Esophagus squamous epithelium (tissue), 5 donors: ENCODE data around the gene ANTXR1. TPM values are rescaled to one million over a fixed set of nuclear protein-coding genes. Genes with fewer than 3 reads are reported as not detected.

ENCODE experiments used
- DNase-seq: peaks from one replicate; lab custom pipeline; 2025; lab: John Stamatoyannopoulos, UW
- H3K27ac ChIP-seq, 4 donors: fragments of 200-600 bp; sonication (generic); one replicate each; pipeline ENCODE4 v1.5.1; 2016 to 2019; ENCODE audit warnings: mild to moderate bottlenecking in 1 of 4
- H3K27me3 ChIP-seq, 4 donors: fragments of 200-600 bp; sonication (generic); 1 replicate in 3 of 4; 2 replicates in 1 of 4; pipeline versions ENCODE4 v1.5.1 to v1.6.0; 2017 to 2021; ENCODE audit warnings: antibody characterized with exemption in 1 of 4
- H3K36me3 ChIP-seq, 3 donors: fragments of 200-600 bp; sonication (generic); one replicate each; pipeline ENCODE4 v1.5.1; 2016 to 2019
- H3K4me1 ChIP-seq, 3 donors: fragments of 200-600 bp; sonication (generic); one replicate each; pipeline ENCODE4 v1.5.1; 2017 to 2019
- H3K4me3 ChIP-seq, 4 donors: fragments of 200-600 bp; sonication (generic); 1 replicate in 3 of 4; 2 replicates in 1 of 4; pipeline ENCODE4 v1.5.1; 2016 to 2019; ENCODE audit warnings: mild to moderate bottlenecking in 2 of 4, moderate library complexity in 1 of 4
- H3K9me3 ChIP-seq, 3 donors: fragments of 200-600 bp; sonication (generic); one replicate each; pipeline ENCODE4 v1.5.1; 2016 to 2019
- POLR2A ChIP-seq, 4 donors: fragments of 450-650 bp; IDR thresholded peaks; one replicate each; pipeline ENCODE4 v1.6.1; 2017; ENCODE audit warnings: antibody characterized with exemption in 4 of 4, mild to moderate bottlenecking in 4 of 4, moderate library complexity in 3 of 4
- WGBS, 2 donors: methylation state at CpG; one replicate each; pipeline ENCODE4 v1.1.5; 2018; 5-methylcytosine and 5-hydroxymethylcytosine counted together
- intact Hi-C: fragments of 100-400 bp; cut with DNase I; formaldehyde crosslinking; loops from one replicate; pipeline ENCODE4 v1.15.0; 2022
- total RNA-seq, 4 donors: library from RNA; depleted of rRNA; stranded (reverse); fragments of >200 nt; gene quantifications; one replicate each; pipeline ENCODE4 v1.1.0, GENCODE V29; 2016
- TF ChIP-seq, protein P1 (sequence below), 6 experiments: fragments of 450-650 bp in 4 of 6; fragments of 200-600 bp in 2 of 6; sonication (generic) in 2 of 6; IDR thresholded peaks; one replicate each; pipeline ENCODE4 v1.5.1; 2016 to 2019; ENCODE audit warnings: antibody characterized with exemption in 6 of 6, mild to moderate bottlenecking in 4 of 6, moderate library complexity in 4 of 6
- donor health status: DM: yes; HTN: yes; CAD: no.

The ANTXR1 gene
- total RNA-seq, 4 donors from 2014 or later = 7.8 to 50.9 (median 17.3) TPM

DNA sequence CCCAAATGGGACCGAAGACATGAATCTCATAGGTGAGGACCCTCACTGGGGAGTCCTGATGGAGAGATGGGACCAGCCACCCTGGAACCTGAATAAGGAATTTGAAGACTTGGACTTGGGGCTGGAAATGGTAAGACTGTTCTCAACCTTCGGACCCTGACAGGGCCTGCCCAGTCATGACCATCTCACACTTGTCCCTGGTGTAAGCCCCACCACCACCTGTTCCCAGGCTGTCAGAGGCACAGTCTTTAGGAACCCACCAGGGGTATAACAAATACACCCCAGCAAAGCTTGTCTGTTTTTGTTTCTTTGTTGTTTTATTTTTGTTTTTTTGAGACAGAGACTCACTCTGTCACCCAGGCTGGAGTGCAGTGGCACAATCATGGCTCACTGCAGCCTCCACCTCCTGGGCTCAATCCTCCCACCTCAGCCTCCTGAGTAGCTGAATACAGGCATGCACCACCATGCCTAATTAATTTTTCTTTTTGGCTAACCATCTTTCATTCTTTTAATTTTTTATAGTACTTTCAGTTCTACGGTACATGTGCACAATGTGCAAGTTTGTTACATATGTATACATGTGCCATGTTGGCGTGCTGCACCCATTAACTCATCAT, 267.9 kb downstream of the ANTXR1 start:
- no peak for DNase-seq
- Histone ChIP-seq H3K36me3 (no peaks in the 10 kb centered on the region), H3K4me1 (peaks cover 0 to 8% (median 0%) of the 10 kb centered on the region in 3 donors), H3K27me3 (no peaks in the 10 kb centered on the region), H3K27ac (no peak overlapping the region), H3K4me3 (no peak overlapping the region), H3K9me3 (no peaks in the 10 kb centered on the region)
- 92% methylated on average over 3 to 4 of the region's 4 CpGs for WGBS, 2 donors
- intact Hi-C loops = no loop called here
- TF ChIP-seq, protein P1, sequence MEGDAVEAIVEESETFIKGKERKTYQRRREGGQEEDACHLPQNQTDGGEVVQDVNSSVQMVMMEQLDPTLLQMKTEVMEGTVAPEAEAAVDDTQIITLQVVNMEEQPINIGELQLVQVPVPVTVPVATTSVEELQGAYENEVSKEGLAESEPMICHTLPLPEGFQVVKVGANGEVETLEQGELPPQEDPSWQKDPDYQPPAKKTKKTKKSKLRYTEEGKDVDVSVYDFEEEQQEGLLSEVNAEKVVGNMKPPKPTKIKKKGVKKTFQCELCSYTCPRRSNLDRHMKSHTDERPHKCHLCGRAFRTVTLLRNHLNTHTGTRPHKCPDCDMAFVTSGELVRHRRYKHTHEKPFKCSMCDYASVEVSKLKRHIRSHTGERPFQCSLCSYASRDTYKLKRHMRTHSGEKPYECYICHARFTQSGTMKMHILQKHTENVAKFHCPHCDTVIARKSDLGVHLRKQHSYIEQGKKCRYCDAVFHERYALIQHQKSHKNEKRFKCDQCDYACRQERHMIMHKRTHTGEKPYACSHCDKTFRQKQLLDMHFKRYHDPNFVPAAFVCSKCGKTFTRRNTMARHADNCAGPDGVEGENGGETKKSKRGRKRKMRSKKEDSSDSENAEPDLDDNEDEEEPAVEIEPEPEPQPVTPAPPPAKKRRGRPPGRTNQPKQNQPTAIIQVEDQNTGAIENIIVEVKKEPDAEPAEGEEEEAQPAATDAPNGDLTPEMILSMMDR (IDR thresholded peaks at IDR 0.05) = no peak
- TF ChIP-seq POLR2A (IDR thresholded peaks at IDR 0.05) = no peak

DNA sequence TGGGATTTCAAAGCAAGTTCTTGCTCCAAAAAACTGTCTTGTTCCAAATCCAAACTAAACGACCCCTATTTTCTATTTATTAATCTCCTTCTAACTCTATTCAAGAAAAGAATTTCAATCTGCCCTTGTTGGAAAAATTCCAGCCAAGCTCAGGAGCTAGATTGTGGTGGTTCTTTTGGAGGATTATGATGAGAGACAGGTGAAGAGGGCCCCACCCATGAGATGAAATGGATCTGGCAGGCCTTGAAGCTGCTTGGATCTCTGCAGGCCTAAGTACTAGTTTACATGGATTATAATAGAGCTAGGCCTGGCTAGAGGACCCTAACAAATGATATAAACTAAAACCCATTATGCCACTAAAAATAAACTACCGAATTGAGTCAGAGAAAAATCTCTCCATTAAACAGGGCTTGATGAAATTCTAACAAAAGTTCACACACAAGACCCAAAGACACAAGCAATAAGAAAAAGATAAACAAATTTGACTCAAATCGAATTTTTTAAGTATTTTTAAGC, 272.5 kb downstream of the ANTXR1 start:
- intact Hi-C loops = no loop called here
- WGBS, 2 donors = 35 to 37% methylated on average over 3 of the region's 3 CpGs
- Histone ChIP-seq H3K27ac (peak overlapping the region in 1 of 4 donors; percentile 14), H3K36me3 (no peaks in the 10 kb centered on the region), H3K4me1 (peaks cover 0 to 8% (median 0%) of the 10 kb centered on the region in 3 donors), H3K9me3 (no peaks in the 10 kb centered on the region), H3K27me3 (no peaks in the 10 kb centered on the region), H3K4me3 (no peak overlapping the region)
- DNase-seq = no peak
- no peak for TF ChIP-seq POLR2A (IDR thresholded peaks at IDR 0.05)
- TF ChIP-seq, protein P1 (IDR thresholded peaks at IDR 0.05) = no peak

DNA sequence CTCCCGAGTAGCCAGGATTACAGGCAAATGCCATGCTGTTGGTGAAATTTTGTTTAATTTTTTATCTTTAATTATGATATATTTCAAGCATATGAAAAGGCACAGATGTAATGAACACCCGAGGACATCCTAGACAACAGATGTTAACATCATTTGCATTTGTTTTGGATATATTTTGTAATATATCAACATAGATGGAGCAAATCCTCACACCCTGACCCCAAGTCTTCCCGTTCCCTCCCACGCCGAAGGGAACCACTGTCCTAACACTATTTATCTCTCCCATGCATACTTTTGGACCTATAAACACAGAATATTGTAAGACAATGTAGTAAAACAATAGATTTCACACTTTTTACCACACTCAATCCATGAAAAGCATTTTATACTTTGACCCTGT, 274.6 kb downstream of the ANTXR1 start:
- no peaks in the 10 kb centered on the region for H3K27me3 ChIP-seq
- no peak overlapping the region for H3K27ac ChIP-seq
- H3K4me3 ChIP-seq = no peak overlapping the region
- H3K4me1 ChIP-seq = peaks cover 0 to 20% (median 4%) of the 10 kb centered on the region in 3 donors
- TF ChIP-seq, protein P1 (IDR thresholded peaks at IDR 0.05) = no peak
- TF ChIP-seq POLR2A (IDR thresholded peaks at IDR 0.05) = no peak
- DNase-seq = no peak
- no peaks in the 10 kb centered on the region for H3K36me3 ChIP-seq
- WGBS, 2 donors = 71 to 79% methylated on average over 5 of the region's 5 CpGs
- intact Hi-C loops = no loop called here
- H3K9me3 ChIP-seq = no peaks in the 10 kb centered on the region

DNA sequence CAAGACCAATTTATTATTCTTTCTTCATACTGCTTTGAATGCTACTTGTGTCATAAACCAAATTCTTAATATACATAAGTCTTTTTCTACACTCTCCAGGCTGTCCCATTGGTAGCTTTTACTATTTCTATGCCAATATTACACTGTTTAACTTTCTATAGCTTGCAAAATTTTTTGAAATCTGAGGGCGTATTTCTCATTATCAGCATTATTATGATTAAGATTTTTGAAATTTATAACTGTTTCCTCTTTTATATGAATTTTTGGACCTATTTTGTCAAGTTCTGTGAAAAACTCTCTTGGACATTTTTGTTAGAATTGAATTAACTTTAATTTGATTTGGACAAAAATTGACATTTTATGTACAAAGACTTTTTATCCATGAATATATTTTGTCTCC, 275.4 kb downstream of the ANTXR1 start:
- H3K4me1 ChIP-seq = peaks cover 0 to 20% (median 4%) of the 10 kb centered on the region in 3 donors
- no peak for DNase-seq
- WGBS, 2 donors = 93 to 94% methylated on average over 1 of the region's 1 CpG
- no peaks in the 10 kb centered on the region for H3K9me3 ChIP-seq
- H3K4me3 ChIP-seq = no peak overlapping the region
- TF ChIP-seq, protein P1 (IDR thresholded peaks at IDR 0.05) = no peak
- TF ChIP-seq POLR2A (IDR thresholded peaks at IDR 0.05) = no peak
- H3K27ac ChIP-seq = no peak overlapping the region
- H3K36me3 ChIP-seq = no peaks in the 10 kb centered on the region
- intact Hi-C loops = no loop called here
- no peaks in the 10 kb centered on the region for H3K27me3 ChIP-seq

DNA sequence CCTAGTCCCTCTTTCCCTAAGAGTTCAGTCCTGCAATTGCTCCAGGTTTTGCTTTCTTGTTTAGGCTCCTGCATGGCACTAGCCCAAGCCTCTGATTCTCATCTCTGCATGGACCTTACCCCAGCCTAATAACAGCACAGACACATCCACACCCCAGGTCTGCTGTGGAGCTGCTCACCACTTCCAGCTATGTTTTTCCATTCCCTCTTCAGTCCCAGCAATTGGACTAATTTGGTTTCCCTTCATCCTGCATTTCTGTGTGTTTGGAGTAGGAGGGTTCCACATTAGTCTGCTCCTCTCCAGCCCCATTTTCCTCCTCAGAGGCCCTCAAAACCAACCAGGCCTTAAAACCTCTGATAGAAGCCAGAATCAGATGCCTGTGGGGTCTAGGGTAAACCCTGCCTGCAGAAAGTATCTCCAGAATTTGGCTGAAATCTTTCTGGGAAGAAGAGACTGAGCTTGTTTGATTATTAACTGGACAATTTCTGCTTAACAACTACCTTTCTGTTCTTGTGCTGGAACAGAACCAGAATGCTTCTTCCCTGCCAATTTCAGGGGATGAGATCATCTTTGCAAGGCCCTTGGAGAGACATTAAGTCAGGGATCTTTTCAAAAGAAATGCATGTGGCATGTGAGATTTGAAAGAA, 278.1 kb downstream of the ANTXR1 start:
- no peak overlapping the region for H3K4me3 ChIP-seq
- H3K27me3 ChIP-seq = no peaks in the 10 kb centered on the region
- H3K36me3 ChIP-seq = no peaks in the 10 kb centered on the region
- no peak for DNase-seq
- intact Hi-C loops = no loop called here
- H3K4me1 ChIP-seq = peaks cover 0 to 12% (median 4%) of the 10 kb centered on the region in 3 donors
- TF ChIP-seq, protein P1 (IDR thresholded peaks at IDR 0.05) = no peak
- no peak for TF ChIP-seq POLR2A (IDR thresholded peaks at IDR 0.05)
- H3K9me3 ChIP-seq = no peaks in the 10 kb centered on the region
- H3K27ac ChIP-seq = peak overlapping the region in 1 of 4 donors; percentile 21
